Measurements from ENCODE around the gene HEPH.

GRCh38 chrX:66262807-66263206, 98.8 kb downstream of the HEPH start:
- no peak for TF ChIP-seq ISL1 (CRISPR knock-in tag; IDR thresholded peaks at IDR 0.05)
- TF ChIP-seq ZNF565 (CRISPR knock-in tag; conservative IDR thresholded peaks at IDR 0.05; ENCODE audit: low read depth): no peak
- TF ChIP-seq, protein P1, sequence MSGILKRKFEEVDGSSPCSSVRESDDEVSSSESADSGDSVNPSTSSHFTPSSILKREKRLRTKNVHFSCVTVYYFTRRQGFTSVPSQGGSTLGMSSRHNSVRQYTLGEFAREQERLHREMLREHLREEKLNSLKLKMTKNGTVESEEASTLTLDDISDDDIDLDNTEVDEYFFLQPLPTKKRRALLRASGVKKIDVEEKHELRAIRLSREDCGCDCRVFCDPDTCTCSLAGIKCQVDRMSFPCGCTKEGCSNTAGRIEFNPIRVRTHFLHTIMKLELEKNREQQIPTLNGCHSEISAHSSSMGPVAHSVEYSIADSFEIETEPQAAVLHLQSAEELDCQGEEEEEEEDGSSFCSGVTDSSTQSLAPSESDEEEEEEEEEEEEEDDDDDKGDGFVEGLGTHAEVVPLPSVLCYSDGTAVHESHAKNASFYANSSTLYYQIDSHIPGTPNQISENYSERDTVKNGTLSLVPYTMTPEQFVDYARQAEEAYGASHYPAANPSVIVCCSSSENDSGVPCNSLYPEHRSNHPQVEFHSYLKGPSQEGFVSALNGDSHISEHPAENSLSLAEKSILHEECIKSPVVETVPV (CRISPR knock-in tag; IDR thresholded peaks at IDR 0.05): no peak
- no peak for TF ChIP-seq ZFP3 (CRISPR knock-in tag; IDR thresholded peaks at IDR 0.05)
- no peak for TF ChIP-seq PATZ1 (CRISPR knock-in tag; IDR thresholded peaks at IDR 0.05; ENCODE audit: borderline replicate concordance)
- no peak for TF ChIP-seq ARNTL (CRISPR knock-in tag; IDR thresholded peaks at IDR 0.05; ENCODE audit: borderline replicate concordance, low read depth)
- TF ChIP-seq PPARA (CRISPR knock-in tag; IDR thresholded peaks at IDR 0.05; ENCODE audit: borderline replicate concordance): no peak
- no peak for TF ChIP-seq RARB (CRISPR knock-in tag; IDR thresholded peaks at IDR 0.05)
- no peak for TF ChIP-seq GLIS3 (CRISPR knock-in tag; IDR thresholded peaks at IDR 0.05)
- TF ChIP-seq, protein P2, sequence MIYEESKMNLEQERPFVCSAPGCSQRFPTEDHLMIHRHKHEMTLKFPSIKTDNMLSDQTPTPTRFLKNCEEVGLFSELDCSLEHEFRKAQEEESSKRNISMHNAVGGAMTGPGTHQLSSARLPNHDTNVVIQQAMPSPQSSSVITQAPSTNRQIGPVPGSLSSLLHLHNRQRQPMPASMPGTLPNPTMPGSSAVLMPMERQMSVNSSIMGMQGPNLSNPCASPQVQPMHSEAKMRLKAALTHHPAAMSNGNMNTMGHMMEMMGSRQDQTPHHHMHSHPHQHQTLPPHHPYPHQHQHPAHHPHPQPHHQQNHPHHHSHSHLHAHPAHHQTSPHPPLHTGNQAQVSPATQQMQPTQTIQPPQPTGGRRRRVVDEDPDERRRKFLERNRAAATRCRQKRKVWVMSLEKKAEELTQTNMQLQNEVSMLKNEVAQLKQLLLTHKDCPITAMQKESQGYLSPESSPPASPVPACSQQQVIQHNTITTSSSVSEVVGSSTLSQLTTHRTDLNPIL (CRISPR knock-in tag; IDR thresholded peaks at IDR 0.05; ENCODE audit: low read depth): no peak
- TF ChIP-seq ESRRG (CRISPR knock-in tag; IDR thresholded peaks at IDR 0.05): no peak
- no peak for TF ChIP-seq CSDC2 (CRISPR knock-in tag; IDR thresholded peaks at IDR 0.05)
- TF ChIP-seq SNAI2 (CRISPR knock-in tag; IDR thresholded peaks at IDR 0.05): no peak
- no peak for TF ChIP-seq OSR1 (CRISPR knock-in tag; IDR thresholded peaks at IDR 0.05)
